Limb (tissue), 2 donors: ENCODE data around the gene BARHL1.

Source experiments
- DNase-seq, 2 donors: peaks; one replicate each; pipeline ENCODE4 v3.0.0-alpha.2; 2016; ENCODE audit errors: extremely low spot score in 2 of 2

The BARHL1 gene

DNA sequence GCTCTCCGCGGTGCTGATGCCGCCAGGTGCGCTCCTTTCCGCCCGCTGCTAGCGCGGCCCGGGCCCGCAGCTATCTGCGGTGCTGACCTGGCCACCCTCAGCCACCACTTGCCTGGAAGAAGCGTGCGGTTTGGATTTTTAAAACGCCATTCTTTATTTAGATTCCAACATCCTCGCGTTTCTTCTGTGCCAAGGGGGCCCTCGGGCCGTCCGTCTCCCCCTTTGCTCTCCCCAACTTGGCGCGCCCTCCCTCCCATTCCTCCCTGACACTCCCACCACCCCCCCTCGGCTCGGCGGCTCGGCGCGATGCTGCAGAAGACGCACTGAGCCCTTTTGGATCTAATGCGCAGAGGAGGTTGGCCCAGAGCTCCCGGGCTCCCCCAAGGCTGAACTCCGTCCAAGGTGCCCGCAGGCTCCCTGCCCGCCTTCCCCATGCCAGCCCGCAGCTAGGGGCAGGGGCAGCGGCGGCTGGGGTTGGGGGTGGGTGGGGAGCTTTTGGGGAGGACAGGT lies at the start of gene BARHL1:
Gene BARHL1 (plus strand): TSS at position 331 of the 510 bp plus-strand sequence. CDS start 192 bp downstream, outside the sequence.
- no peak for DNase-seq

DNA sequence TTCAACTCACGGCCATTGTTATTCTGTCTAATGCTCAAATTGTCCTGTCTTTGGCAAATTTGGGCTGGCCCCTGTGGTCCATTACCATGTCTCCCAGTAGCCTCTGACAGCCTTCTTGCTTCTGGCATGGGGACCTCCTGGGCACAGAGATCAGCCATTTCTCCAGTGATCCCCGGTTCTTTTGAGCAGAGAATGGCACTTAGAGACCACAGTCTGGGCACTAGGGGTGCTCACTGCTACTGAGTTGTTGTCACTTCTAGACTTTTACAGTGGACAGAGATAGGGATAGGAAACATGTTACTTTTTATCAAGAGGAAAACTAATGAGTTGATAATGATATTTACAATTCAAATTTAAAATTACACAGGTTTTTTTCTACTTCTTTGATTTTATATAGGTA lies 47.6 kb upstream of the BARHL1 start:
- DNase-seq, result no peak

DNA sequence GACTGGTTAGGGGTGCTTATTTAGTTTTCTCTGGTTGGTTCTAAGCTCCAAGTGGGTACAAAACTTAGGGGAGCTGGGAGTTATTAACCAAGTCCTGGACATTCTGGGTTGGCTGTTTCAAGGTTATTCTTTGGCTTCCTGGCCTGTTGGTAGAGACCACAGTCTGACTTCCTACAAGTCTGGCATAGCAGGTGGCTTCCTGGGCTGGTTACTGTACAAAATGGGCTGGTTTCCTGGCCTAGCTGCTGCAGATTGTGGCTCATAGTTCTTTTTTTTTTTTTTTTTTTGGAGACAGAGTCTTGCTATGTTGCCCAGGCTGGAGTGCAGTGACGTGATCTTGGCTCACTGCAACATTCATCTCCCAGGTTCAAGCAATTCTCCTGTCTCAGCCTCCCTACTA lies 46.3 kb upstream of the BARHL1 start:
- DNase-seq, result no peak

DNA sequence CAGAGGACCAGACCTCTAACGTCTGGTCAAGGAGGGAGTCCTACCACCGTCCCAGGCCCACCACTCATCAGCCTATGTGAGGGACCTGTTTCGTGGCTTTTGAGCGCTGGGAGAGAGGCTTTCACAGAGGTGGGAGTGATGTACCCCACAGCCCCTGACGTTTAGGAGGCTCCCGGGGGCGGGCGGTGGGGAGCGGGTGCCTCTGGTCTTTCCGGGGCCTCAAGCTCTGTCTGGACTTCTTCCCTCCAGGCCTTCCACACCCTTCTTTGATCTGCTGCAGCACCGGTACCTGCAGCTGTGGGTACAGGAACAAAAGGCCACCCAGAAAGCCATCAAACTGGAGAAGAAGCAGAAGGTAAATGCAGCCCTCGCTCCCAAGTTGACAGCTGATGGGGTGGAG lies 45.1 kb upstream of the BARHL1 start:
- DNase-seq, result no peak

DNA sequence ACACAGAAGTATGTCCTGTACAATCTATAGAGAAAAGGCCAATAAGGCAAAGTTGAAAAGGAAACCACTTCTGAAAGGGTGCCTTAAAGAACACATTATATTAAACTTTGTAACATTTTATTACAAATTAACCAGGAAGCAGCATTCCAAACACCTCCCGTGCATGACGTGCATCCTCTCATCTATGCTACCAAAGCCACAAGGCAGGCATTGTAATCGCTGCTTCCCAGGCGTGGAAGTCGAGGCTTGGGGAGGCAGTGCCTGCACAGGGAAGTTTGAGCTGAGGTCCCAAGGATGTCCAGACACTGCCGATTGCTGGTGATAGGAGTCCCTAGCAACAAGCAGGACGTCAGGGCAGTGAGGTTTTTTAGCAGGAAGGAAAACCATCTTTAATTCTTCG lies 44.3 kb upstream of the BARHL1 start:
- DNase-seq, result no peak

DNA sequence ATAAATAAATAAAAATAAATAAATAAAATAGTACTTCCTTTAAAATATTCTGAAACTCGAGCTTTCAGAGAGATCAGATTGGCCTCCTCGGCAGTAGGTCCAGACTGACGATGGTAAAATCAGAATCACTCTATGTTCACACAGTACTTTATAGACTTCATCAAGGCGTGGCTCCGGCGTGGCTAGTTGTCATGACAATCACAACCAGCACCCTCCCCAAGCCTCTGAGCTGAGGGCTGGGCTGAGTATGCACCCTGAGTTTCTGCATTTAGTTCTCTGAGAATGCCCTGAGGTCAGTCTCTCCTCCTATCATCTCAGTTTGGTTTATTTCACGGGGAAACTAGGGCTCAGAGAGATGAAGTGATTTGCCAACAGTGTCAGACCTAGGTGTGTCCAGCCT lies 43.3 kb upstream of the BARHL1 start:
- DNase-seq, result no peak

DNA sequence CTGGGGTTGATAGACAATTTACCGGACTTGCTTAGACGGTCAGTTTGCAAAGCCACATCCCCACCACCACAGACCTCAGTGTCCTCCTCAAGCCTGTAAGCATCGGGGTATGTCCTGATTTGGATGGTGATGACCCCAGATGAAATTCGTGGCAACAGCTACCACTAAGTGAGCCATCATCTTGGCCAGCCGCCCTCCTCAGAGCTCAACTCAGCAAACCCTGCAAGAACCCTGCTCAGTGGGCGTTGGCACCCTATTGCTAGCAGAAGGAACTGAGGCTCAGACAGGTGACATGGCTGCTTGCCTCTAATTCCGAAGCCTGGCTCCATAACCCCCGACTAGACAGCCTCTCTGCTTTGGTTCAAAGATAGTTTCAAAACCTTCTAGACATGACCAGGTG lies 41.4 kb upstream of the BARHL1 start:
- no peak for DNase-seq

DNA sequence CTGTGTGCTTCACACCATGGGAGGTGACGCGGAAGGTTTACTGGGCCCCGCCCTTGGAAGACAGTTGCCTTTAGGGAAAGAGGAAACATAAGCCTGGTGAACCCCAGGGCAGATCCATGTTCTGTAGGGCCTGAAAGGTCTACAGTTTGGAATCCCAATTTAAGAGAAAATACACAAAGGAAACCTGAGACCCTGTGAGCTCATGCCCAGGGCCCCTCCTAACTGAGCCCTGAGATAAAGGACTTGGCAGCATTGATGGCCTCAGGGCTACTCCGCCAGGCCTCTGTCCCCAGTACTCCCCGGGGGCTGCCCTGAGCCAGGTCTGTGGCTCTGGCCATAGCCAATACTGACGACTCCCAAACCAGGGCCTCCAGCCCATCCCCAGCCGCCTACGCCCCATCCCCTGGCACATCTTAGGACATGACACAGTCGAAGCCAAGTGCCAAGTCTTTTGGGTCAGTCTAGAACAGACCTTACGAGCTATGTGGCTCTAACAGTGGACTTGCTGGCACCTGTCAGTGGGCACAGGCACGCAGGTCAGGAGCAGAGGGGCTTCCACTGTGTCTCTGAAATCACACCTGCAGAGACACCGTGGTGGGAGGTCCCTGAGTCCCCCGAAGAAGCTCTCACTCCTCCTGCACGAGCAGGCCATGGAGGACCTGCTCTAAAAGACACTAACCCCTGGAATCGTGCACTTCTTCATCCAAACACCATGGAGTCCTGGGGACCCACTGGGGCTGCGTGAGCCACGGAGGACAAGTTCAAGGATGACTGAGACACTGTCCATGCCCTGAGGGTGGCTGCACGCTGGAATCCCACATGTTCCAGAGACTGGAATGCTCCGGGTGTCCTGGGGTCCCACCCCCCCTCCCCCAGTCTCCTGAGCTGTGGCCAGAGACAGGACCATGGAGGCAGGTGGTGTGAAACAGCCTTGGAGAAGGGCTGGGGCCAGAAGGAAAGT lies 40.3 kb upstream of the BARHL1 start:
- DNase-seq, result no peak

DNA sequence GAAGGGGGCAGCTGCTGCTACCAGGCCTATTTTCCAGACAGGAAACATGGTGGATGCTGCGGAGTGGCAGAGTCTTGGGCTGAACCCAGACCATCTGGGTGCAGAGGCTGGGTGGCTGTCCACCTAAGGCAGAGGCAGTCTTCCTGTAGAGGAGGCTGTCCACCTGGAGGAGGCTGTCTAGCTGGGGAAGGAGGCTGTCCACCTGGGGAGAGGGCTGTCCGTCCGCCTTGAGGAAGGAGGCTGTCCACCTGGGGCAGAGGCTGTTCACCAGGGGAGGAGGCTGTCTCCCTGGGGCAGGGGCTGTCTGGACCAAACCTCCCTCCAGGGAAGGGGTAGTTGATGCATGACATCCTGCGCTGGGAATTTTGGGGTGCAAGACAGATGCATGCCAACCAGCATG lies 39.2 kb upstream of the BARHL1 start:
- DNase-seq, result no peak

DNA sequence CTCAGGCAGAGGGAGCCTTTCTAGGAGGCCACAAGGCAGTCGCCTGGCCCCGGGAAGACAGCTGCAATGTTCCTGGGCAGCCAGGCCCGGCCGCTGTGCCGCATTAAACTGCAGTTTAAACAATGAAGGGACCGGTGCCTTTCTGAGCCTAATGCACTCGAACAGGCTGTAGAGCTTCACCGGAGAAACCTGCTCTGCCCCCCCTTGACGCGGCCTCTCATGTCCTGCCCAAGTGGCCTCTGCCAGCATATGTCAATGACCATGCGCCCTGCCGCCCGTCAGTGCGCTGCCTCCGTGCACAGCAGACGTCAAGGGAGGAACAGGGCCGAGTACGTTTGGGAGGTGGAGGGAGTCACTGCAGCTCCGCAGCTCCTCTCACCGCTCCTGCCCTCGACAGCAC lies 38.4 kb upstream of the BARHL1 start:
- no peak for DNase-seq

DNA sequence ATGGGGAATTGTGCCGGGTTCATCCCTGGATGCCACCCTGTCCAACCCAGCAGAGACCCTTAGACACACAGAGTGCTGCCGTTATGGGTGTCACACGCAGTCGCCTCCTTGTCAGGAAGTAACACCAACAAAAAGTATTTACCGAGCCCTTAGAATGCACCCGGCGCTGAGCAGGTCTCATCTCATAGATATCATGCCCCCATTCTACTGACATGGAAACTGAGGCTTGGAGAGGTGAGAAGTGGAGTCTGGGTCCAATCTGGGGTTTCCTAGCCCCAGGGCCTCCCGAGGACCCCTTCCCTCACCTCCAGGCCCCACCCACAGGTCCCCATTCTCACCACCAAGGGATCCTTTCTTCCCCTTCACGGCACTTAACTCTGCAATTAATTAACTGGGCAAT lies 36.8 kb upstream of the BARHL1 start:
- DNase-seq, result no peak

DNA sequence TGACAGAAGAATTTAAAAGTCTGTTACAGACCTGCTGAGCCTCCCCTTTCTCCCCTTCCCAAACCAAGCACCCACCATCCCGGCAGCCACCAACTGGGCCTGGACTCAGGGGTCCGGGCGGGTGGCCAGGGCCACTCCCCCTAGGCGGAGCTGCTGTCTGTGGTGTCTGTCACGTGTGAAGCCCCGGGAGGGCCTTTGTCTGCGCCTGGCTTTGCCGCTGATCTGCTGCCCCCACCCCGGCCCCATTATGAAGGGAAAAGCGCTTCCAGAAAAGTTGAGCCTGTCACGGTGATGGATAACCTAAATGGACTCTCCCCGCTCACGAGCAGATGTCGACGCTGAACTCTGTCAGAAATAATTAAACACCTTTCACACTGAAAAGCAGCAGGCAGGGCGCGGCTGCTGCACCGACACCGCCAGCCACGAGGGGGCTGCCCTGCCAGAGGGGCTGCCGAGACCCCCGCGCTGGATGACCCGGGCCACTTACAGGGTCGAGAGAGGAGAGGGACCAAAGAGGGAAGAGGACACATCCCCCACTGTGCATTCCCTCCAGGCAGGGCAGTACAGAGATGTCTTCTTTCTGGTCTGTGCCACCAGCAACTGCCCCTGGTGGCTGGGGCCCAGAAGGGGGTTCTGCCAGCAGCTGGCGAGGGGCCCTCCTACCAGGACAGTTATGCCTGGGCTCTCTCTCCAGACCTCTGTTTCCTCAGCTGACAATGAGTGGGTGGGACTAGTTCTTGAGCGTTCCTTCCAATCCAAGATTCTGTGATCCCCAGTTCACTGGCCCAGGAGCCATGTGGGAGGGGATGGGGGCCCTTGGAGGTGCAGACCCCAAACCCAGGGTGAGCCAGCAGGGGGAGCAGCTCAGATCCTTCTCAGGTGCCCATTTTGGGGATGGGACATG lies 36.0 kb upstream of the BARHL1 start:
- peak; percentile 49 to 80 for DNase-seq

DNA sequence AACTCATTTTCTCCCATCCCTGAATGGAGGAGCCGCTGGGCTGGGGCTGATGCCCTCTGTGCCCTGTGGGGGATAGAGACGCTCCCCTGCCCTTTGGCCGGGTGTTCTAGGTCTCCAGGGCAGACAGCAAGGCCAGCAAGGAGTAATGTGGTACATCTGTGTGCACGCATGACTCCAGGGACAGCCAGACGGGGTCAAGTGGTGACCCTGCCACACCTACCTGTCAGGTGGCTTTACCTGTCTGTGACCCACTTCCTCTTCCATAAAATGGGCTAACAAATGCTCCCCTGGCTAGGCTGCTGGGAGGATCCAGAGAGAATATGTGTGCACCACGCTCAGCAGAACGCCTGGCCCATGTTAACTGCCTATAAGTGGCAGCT lies 35.4 kb upstream of the BARHL1 start:
- no peak for DNase-seq

DNA sequence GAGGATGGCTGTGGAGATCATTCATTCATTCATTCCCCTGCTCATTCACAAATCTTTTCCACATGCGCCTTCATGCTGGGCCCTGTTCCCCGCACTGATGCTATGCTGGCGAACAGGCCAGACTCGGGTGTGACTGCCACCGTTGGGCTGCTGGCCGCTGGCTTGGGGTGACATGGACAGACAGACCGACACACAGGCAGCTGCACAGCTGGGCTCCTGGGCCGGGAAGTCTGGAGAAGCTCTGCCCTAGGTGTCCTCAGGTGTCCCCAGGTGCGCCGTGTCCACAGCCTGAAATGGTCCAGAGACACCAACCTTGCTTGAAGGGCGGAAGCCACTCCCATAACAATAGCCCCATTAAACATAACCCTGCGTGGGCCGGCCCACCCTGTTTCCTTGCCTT lies 35.0 kb upstream of the BARHL1 start:
- DNase-seq, result peak in 1 of 2 donors; percentile 19

DNA sequence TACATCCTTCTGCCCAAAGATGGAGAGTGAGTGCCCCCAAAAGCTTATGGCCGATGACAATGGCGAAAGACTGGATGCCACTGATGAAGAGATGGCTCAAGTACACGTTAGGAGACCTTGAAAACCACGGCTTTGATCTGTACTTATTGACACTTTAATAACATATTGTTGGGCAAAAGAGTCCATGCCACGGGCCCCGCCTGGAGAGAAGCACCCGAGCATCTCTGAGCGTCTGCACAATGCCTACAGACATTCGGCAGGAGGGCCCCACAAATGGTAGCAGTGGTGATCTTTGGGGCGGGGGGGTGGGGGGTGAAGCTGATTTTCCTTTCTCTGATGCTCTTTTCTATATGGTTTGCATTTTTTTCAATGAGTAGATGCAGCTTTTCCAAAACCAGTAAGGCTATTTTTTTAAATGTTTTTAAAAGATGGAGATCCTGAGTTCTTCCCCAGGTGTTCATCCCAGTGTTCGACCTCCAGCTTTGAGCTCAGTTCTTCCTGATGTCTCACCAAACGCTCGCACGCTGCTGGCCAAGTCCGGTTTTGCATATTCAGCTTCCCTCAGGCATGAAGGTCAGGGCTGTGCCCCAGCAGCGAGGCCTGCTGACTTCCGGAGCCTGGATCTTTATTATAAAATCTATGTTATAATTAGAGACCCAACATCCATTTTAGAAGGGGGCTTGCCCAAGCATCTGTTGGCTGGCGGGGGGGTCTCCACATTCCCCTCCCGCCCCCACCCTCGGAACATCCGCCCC lies 34.3 kb upstream of the BARHL1 start:
- peak in 1 of 2 donors; percentile 27 for DNase-seq

DNA sequence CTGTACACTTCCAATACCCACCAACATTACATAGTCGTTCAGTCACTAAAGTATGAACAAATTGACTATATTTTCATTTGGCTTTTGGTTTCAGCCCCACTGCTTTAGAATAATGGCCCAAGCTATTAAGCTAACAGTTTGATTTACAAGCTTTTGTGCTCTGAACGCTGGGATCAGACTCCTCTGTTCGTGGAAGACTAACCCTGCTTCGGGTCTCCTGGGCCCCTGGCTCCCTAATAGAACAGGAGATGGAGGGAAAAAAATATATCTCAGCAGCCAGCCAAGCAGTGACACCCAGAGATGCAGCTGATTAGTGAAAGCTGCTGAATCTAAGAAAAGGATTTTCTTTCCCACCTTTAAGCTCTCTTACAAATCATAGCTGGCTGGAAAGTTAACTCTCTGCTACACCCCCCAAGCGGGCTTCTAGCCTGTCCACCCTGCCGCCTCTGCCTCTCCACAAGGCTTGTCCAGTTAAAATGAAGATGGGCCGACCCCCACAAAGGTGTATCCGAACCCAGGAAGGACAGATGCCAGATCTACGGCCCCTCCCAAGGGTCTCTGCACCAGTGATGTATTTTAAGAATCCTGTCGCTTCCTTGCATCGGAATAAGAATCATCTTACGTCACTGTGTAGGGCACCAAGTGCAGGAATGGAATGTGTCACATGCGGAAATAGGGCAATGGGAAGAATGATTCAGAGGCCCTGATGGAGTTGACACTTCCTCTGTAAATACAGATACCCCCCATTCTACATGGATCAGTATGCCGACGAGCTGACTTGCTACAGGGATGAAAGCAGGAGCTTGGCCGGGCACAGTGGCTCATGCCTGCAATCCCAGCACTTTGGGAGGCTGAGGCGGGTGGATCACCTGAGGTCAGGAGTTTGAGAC lies 33.4 kb upstream of the BARHL1 start:
- DNase-seq, result peak in 1 of 2 donors; percentile 31

DNA sequence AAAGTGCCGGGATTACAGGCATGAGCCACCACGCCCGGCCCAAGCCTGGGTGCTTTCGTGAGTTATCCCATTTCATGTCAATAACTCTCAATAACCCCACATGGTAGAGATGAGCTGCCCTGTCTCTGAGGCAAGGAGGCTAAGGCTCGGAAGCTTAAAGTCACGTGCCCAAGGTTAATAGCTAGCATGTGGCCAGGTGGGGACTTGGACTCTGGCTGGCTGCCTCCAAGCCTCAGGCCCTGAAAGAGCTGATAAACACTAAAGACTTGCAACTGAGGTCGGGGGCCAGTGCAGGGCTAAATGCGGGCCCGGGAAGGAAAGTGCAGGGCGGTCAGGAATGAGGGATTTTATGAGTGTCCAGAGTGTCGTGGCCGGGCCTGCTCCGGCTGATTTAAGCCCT lies 30.9 kb upstream of the BARHL1 start:
- no peak for DNase-seq

DNA sequence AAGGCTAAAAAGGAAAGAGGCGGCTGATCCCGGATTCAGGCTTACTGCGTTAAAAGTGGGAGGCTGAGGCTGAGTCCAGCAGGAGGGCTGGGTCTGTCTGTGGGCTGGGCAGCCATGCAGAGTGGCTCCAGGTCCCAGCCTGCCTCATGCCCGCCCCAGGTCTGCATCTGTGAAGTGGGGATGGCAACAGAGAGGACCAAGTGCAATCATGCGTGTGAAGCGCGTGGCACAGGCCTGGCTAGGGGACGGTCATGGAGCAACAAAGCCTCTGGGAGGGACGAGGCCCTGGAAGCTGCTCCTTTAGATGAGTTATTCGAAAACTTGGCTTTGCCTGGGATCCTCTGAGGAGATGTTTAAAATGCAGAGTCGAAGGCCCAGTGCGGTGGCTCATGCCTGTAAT lies 30.4 kb upstream of the BARHL1 start:
- no peak for DNase-seq

DNA sequence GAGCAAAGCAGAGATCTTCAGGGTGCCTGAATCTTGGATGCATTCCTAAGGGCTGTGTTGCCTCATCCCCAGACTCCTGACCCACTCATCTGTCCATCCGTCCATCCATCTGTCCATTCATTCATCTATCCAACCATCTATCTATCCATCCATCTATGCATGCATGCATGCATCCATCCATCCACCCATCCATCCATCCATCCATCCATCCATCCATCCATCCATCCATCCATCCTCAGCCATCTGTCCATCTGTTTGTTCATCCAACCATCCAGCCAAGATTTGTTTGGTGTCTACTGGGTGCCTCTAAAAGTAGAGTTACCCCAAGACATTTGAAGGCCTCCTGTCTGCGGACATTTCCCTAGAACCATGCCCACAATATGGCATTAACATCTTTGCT lies 27.7 kb upstream of the BARHL1 start:
- no peak for DNase-seq

DNA sequence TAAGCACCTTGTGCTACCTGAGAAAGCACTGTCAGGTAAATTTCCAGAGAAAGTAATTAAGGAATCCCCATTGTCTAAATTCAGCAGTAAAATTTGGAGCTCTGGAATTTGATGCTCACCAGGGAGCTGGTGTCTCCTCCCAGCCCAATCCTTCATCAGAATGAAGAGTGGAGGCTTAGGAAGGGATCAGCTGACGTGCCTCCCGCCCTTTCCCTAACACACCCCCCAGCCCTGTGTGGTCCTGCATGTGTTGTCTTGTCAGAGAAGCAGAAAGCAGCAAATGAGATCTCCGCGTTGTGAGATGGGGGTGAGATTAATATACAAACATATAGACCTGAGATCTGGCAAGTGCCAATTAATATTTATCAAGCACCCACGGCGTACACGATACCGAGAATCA lies 26.9 kb upstream of the BARHL1 start:
- no peak for DNase-seq
